Measurements from ENCODE around the gene TIRAP.

DNA sequence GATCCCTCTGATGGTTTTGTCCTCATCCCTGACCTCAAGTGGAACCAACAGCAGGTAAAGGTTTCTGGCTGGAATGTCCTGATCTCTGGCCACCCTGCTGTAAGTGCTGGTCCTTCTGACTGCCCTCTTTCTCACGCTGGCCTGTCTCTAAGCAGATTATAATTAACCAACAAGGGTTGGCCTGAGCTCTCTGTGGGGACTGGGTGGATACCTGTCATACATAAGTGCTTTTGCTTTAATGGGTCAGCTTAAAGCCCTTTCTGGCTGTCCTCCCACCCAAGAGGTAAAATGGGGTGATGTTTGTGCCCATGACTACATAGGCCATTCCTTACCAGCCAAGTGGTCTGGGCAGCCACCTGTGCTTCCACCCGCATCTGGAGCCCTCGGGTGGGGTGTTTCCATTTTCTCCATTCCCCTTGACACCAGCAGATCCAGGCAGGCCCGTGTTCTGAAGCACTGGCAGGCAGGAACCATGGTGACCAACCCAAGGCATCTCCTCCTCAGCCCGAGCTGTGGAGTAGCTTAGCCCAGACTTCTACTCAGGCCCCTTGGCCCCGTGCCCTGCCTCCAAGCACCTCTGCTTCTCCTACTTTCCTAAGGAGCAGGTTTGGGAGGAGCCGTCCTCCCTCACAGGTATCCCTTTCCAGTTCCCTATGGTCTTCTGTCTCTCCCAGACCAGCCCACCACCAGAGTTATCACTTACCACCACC is 55.6 kb downstream of the TIRAP start:
- no peak for TF ChIP-seq POLR2AphosphoS5 (IDR thresholded peaks at IDR 0.05; ENCODE audit: borderline replicate concordance, low read depth, low read length)
- no peak for TF ChIP-seq EZH2 (IDR thresholded peaks at IDR 0.05)
